ENCODE results near the gene STK32C.

GRCh38 chr10:132188331-132188730 is 119.4 kb downstream of the STK32C start:
- TF ChIP-seq POLR2A (IDR thresholded peaks at IDR 0.05; ENCODE audit: low read depth, low read length), result no peak
- TF ChIP-seq TAF1 (IDR thresholded peaks at IDR 0.05; ENCODE audit: low read depth, low read length), result no peak
- no peak for TF ChIP-seq POLR2AphosphoS5 (IDR thresholded peaks at IDR 0.05; ENCODE audit: low read depth, low read length)
- no peak for TF ChIP-seq SPI1 (IDR thresholded peaks at IDR 0.05; ENCODE audit: low read depth, low read length)
- TF ChIP-seq POU2F2 (IDR thresholded peaks at IDR 0.05; ENCODE audit: low read depth, low read length), result no peak
- TF ChIP-seq PAX5 (IDR thresholded peaks at IDR 0.05; ENCODE audit: insufficient read depth, low read length, severe bottlenecking), result no peak
